ENCODE results near the gene XRCC4.

DNA sequence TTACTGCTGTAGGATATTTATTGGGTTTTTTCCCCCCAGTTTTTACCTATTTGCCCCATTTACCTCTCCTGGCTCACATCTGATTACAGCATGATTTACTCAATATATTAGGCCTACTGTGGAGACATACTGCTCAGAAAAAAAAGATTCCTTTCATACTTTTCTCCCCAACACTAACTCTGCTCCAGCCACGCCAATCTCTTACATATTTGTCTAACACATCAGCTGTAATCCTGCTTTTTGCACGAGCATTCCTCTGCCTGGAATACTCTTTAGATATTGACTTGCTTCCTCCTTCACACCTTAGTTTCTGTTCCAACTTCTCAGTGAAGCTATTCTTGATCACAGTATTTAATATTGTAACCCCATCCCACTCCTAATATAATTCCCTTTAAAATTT lies 236.1 kb downstream of the XRCC4 start:
- TF ChIP-seq, protein P1, sequence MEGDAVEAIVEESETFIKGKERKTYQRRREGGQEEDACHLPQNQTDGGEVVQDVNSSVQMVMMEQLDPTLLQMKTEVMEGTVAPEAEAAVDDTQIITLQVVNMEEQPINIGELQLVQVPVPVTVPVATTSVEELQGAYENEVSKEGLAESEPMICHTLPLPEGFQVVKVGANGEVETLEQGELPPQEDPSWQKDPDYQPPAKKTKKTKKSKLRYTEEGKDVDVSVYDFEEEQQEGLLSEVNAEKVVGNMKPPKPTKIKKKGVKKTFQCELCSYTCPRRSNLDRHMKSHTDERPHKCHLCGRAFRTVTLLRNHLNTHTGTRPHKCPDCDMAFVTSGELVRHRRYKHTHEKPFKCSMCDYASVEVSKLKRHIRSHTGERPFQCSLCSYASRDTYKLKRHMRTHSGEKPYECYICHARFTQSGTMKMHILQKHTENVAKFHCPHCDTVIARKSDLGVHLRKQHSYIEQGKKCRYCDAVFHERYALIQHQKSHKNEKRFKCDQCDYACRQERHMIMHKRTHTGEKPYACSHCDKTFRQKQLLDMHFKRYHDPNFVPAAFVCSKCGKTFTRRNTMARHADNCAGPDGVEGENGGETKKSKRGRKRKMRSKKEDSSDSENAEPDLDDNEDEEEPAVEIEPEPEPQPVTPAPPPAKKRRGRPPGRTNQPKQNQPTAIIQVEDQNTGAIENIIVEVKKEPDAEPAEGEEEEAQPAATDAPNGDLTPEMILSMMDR (IDR thresholded peaks at IDR 0.05; ENCODE audit: low read depth, low read length) = no peak
- TF ChIP-seq, protein P2, sequence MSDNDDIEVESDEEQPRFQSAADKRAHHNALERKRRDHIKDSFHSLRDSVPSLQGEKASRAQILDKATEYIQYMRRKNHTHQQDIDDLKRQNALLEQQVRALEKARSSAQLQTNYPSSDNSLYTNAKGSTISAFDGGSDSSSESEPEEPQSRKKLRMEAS (IDR thresholded peaks at IDR 0.05; ENCODE audit: low read depth, low read length) = no peak
- TF ChIP-seq POLR2A (IDR thresholded peaks at IDR 0.05; ENCODE audit: extremely low read depth, insufficient read length) = no peak

Data from NB4 (cell line).